Parathyroid adenoma (tissue), 2 donors: ENCODE results near the gene KRTAP9-9.
"Not testable (repeated sequence)": the region's sequence is repeated elsewhere in the genome, so short reads cannot be mapped to it uniquely, and the experiment has no call there.

Experiments used
- H2AFZ ChIP-seq: fragments of 300-600 bp; sonication (generic); one replicate; pipeline ENCODE4 v1.7.0; 2017; ENCODE audit warnings: antibody characterized with exemption, mild to moderate bottlenecking
- H3K27ac ChIP-seq: fragments of 300-600 bp; sonication (generic); one replicate; pipeline ENCODE4 v1.7.0; 2017
- H3K27me3 ChIP-seq: fragments of 300-600 bp; sonication (generic); one replicate; pipeline ENCODE4 v1.7.0; 2017; ENCODE audit warnings: low read length; ENCODE audit not compliant: control insufficient read depth, insufficient read depth
- H3K36me3 ChIP-seq: fragments of 300-600 bp; sonication (generic); one replicate; pipeline ENCODE4 v1.7.0; 2017; ENCODE audit warnings: low read length; ENCODE audit not compliant: control insufficient read depth, insufficient read depth
- H3K4me1 ChIP-seq: fragments of 300-600 bp; sonication (generic); one replicate; pipeline ENCODE4 v1.7.0; 2017; ENCODE audit warnings: control low read depth
- H3K4me2 ChIP-seq: fragments of 300-600 bp; sonication (generic); one replicate; pipeline ENCODE4 v1.7.0; 2017; ENCODE audit warnings: low read length
- H3K4me3 ChIP-seq: fragments of 300-600 bp; sonication (generic); one replicate; pipeline ENCODE4 v1.7.0; 2017; ENCODE audit warnings: low read depth, low read length
- H3K79me2 ChIP-seq: fragments of 300-600 bp; sonication (generic); one replicate; pipeline ENCODE4 v1.7.0; 2017; ENCODE audit warnings: control low read depth
- H3K9ac ChIP-seq: fragments of 300-600 bp; sonication (generic); one replicate; pipeline ENCODE4 v1.7.0; 2017; ENCODE audit warnings: mild to moderate bottlenecking
- H3K9me3 ChIP-seq: fragments of 300-600 bp; sonication (generic); one replicate; pipeline ENCODE4 v1.7.0; 2017; ENCODE audit warnings: low read length; ENCODE audit not compliant: control insufficient read depth
- TF ChIP-seq, protein P1 (sequence below): fragments of 300-600 bp; sonication (generic); IDR thresholded peaks from one replicate; pipeline ENCODE4 v1.7.0; 2017; ENCODE audit warnings: antibody characterized with exemption, mild to moderate bottlenecking
- donor health status: primary hyperparathyroidism.

Gene KRTAP9-9

DNA sequence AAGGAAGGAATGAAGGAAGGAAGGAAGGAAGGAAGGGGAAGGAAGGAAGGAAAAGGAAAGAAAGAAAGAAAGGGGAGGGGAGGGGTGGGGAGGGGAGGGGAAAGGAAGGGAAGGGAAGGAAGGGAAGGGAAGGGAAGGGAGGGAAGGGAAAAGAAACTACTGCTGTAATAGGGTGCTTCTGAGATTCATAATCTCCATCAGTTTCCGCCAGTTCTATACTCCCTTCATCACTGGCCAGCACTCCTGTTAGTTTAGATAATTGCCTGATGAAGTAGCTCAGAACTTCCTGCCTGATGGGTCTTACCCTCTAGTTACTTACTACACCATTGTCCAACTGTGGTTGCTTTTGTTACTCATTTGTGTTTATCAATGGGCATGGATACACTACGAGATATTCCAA, 8.0 kb downstream of the KRTAP9-9 start:
- H3K36me3 ChIP-seq: no peaks in the 10 kb centered on the region
- no peaks in the 10 kb centered on the region for H3K4me1 ChIP-seq
- H3K9ac ChIP-seq: no peak overlapping the region
- no peaks in the 10 kb centered on the region for H3K27me3 ChIP-seq
- no peak overlapping the region for H2AFZ ChIP-seq
- no peak overlapping the region for H3K4me3 ChIP-seq
- no peak overlapping the region for H3K4me2 ChIP-seq
- H3K79me2 ChIP-seq: no peaks in the 10 kb centered on the region
- no peak overlapping the region for H3K27ac ChIP-seq
- H3K9me3 ChIP-seq: no peaks in the 10 kb centered on the region
- TF ChIP-seq, protein P1, sequence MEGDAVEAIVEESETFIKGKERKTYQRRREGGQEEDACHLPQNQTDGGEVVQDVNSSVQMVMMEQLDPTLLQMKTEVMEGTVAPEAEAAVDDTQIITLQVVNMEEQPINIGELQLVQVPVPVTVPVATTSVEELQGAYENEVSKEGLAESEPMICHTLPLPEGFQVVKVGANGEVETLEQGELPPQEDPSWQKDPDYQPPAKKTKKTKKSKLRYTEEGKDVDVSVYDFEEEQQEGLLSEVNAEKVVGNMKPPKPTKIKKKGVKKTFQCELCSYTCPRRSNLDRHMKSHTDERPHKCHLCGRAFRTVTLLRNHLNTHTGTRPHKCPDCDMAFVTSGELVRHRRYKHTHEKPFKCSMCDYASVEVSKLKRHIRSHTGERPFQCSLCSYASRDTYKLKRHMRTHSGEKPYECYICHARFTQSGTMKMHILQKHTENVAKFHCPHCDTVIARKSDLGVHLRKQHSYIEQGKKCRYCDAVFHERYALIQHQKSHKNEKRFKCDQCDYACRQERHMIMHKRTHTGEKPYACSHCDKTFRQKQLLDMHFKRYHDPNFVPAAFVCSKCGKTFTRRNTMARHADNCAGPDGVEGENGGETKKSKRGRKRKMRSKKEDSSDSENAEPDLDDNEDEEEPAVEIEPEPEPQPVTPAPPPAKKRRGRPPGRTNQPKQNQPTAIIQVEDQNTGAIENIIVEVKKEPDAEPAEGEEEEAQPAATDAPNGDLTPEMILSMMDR: no peak

DNA sequence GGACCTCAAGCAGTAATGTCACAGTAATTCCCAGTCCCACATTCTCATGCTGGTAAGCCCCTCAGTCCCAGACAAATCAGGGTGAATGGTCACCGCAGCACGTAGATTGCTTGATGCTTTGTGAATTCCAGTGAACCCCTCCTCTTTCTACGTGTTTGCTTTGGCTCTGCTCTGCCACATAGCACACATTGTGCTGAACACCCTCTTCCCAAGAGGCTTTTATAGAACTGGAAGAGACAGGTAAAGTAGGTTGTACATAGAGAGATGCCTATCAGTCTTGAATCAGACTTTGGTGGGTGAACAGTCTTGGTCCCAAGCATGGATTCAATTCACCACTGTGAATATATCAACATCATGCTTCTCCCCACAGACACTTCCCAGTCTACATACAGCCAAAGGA, 9.4 kb downstream of the KRTAP9-9 start:
- Histone ChIP-seq H3K27me3 (no peaks in the 10 kb centered on the region), H3K27ac (no peak overlapping the region), H3K4me3 (no peak overlapping the region), H3K9me3 (no peaks in the 10 kb centered on the region), H3K9ac (no peak overlapping the region), H2AFZ (no peak overlapping the region), H3K79me2 (no peaks in the 10 kb centered on the region), H3K36me3 (no peaks in the 10 kb centered on the region), H3K4me1 (no peaks in the 10 kb centered on the region), H3K4me2 (no peak overlapping the region)
- TF ChIP-seq, protein P1: no peak

DNA sequence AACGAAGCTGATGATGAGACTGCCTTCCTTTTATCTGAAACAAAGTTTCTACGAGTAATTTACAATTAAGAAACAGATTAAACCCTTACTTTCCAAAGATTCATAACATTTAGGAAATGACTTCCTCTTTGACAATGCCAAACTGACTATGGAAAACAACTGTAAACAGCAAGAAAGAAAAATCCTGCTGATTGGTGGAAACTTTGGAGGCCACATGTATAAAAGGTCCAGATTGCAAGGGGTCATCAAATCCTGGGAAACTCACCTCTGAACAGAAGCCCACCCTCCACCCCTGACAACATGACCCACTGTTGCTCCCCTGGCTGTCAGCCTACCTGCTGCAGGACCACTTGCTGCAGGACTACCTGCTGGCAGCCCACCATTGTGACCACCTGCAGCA, 9.9 kb downstream of the KRTAP9-9 start, which contains the start of gene KRTAP9-6:
Gene KRTAP9-6, plus strand, starts transcription at position 301 of the 400 bp plus-strand sequence. Its CDS starts 0 bp downstream, at position 301.
- no peaks in the 10 kb centered on the region for H3K9me3 ChIP-seq
- no peaks in the 10 kb centered on the region for H3K36me3 ChIP-seq

DNA sequence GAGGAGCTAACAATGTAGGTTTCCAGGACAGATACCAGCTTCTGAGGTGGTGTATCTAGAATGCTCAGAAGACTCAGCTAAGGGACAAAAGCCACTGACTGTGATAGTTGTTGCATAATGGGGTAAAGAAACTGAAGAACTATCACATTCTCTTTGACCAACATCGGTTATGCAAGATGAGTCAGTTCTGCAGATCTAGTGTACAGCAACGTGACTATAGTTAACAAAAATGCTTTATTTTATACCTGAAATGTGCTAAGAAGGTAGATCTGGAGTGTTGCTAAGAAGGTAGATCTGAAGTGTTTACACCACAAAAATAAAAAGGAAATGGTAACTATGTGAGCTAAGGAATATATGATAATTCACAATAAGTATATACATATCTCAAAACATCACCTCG, 12.5 kb downstream of the KRTAP9-9 start:
- no peak overlapping the region for H3K9ac ChIP-seq
- no peak overlapping the region for H2AFZ ChIP-seq
- TF ChIP-seq, protein P1: no peak
- no peaks in the 10 kb centered on the region for H3K9me3 ChIP-seq
- H3K36me3 ChIP-seq: no peaks in the 10 kb centered on the region
- no peak overlapping the region for H3K4me2 ChIP-seq
- no peaks in the 10 kb centered on the region for H3K4me1 ChIP-seq
- no peak overlapping the region for H3K4me3 ChIP-seq
- no peaks in the 10 kb centered on the region for H3K27me3 ChIP-seq
- no peak overlapping the region for H3K27ac ChIP-seq
- no peaks in the 10 kb centered on the region for H3K79me2 ChIP-seq

More for the DNA sequence above, 9.9 kb downstream of the KRTAP9-9 start, which contains the start of gene KRTAP9-6:
- Histone ChIP-seq H3K4me1 (no peaks in the 10 kb centered on the region), H3K27me3 (no peaks in the 10 kb centered on the region), H2AFZ (no peak within 1 kb of the TSS), H3K9ac (no peak within 1 kb of the TSS), H3K4me3 (no peak within 1 kb of the TSS), H3K4me2 (no peak within 1 kb of the TSS), H3K27ac (no peak within 1 kb of the TSS), H3K79me2 (no peaks in the 10 kb centered on the region)
- TF ChIP-seq, protein P1: no peak

DNA sequence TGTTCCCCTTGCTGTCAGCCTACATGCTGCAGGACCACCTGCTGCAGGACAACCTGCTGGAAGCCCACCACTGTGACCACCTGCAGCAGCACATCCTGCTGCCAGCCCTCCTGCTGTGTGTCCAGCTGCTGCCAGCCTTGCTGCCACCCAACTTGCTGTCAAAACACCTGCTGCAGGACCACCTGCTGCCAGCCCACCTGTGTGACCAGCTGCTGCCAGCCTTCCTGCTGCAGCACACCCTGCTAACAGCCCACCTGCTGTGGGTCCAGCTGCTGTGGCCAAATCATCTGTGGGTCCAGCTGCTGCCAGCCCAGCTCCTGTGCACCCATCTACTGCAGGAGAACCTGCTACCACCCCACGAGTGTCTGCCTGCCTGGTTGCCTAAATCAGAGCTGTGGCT, 16.1 kb downstream of the KRTAP9-9 start:
- not testable (repeated sequence) for H3K4me1 ChIP-seq, H3K4me2 ChIP-seq, H3K27me3 ChIP-seq, H3K9ac ChIP-seq, H3K27ac ChIP-seq, H3K4me3 ChIP-seq, H2AFZ ChIP-seq, H3K79me2 ChIP-seq, H3K9me3 ChIP-seq, H3K36me3 ChIP-seq
